GM10266 (cell line): ENCODE data around the gene ERGIC1.

Experiments used
- DNase-seq: peaks from one replicate; pipeline ENCODE4 v3.0.0; 2012; ENCODE audit errors: extremely low spot score
- CTCF ChIP-seq: IDR thresholded peaks from 2 replicates; pipeline ENCODE4 v1.5.1; 2012; ENCODE audit warnings: mild to moderate bottlenecking, low read depth; ENCODE audit not compliant: control insufficient read depth, insufficient read depth; ENCODE audit errors: missing control alignments

The ERGIC1 gene

DNA sequence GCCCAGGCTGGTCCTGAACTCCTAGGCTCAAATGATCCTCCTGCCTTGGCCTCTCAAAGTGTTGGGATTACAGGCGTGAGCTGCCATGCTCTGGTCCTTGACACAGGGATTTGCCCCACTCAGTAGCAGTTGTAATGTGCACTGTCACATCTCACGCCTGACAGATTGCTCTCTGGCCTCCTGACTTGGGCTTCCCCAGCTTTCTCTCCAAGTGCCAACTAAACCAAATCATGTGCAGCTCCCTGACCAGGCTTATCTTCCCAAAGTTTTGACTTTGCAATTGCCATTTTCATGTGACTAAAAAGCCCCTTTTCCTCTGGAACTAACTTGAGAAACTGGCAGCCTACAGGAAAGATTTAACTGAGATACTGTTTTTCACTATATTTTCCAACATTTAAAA, 135.9 kb downstream of the ERGIC1 start:
- DNase-seq = no peak
- no peak for TF ChIP-seq CTCF

GRCh38 chr5:172971482-172971881, 137.4 kb downstream of the ERGIC1 start:
- no peak for DNase-seq
- TF ChIP-seq CTCF = no peak

GRCh38 chr5:172972552-172972951, 138.5 kb downstream of the ERGIC1 start:
- DNase-seq = no peak
- no peak for TF ChIP-seq CTCF

DNA sequence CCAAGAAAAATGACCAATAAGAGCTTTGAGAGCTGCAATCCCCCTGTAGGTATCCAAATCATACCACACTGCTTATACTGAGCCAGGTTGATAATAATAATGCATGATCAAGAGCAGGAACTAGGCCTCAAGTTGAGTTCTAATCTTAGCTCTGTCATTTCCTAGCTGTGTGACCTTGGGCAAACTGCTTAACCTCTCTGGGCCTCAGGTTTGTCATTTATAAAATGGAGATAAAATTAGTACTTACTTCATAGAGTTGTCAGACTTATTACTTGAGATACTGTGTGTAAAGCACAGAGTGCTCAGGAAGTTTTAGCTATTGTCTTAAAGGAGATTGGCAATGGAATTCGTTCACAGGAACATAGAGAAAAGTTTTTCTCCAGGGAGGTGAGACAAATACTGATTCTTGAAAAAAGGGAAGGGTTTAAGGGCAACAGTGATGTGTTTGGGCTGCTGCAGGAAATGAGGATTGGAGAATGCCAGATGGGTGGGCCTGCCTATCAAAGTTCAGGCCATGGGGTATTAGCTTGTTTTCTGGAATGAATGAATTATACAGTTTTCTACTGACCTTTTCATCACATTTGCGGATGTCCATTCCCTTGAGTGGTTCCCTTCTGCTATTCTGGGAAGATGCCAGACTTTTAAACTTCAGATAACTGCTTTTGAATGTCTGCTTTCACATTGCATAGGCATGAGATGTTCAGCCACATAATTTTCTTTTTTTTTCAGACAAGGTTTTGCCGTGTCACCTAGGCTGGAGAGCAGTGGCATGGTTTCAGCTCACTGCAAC, 139.3 kb downstream of the ERGIC1 start:
- no peak for DNase-seq
- no peak for TF ChIP-seq CTCF

- no peak for DNase-seq
- TF ChIP-seq CTCF = no peak
Measured at GRCh38 chr5:172973931-172974330, 139.9 kb downstream of the ERGIC1 start.

- DNase-seq = no peak
- TF ChIP-seq CTCF = no peak
Measured at GRCh38 chr5:172975289-172975688, 141.2 kb downstream of the ERGIC1 start.

DNA sequence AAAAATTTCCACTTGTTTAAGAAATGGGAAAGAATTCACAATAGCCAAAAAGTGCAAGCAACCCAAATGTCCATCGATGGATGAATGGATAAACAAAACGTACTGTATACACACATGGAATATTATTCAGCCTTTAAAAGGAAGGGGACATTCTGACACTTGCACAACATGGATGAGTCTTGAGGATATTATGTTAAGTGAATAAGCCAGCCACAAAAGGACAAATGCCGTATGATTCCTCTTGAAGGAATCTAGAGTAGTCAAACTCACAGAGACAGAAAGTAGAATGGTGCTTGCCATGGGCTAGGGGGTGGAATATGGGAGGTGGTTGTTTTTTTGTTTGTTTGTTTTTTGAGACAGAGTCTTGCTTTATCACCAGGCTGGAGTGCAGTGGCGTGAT, 145.7 kb downstream of the ERGIC1 start:
- TF ChIP-seq CTCF = no peak
- DNase-seq = no peak
